NCI-H1092 treated with DMSO at 0.1 percent for 48 hours (cell line): ENCODE results near the gene GRM4.

ENCODE experiments used
- DNase-seq: peaks from one replicate; lab custom pipeline; 2025; lab: John Stamatoyannopoulos, UW

Gene GRM4

GRCh38 chr6:33978412-33979150, 167.3 kb downstream of the GRM4 start:
- DNase-seq = no peak

GRCh38 chr6:33977606-33978411, 168.1 kb downstream of the GRM4 start:
- no peak for DNase-seq

GRCh38 chr6:33976437-33977360, 169.2 kb downstream of the GRM4 start:
- no peak for DNase-seq

GRCh38 chr6:33975661-33976436, 170.0 kb downstream of the GRM4 start:
- no peak for DNase-seq

GRCh38 chr6:33974471-33974870, 171.4 kb downstream of the GRM4 start:
- no peak for DNase-seq

GRCh38 chr6:33974030-33974429, 171.9 kb downstream of the GRM4 start:
- DNase-seq = no peak

GRCh38 chr6:33971580-33971979, 174.3 kb downstream of the GRM4 start:
- no peak for DNase-seq
